Choroid plexus epithelial cell (primary cell): ENCODE results near the gene SSBP2.

Experiments
- DNase-seq: peaks from one replicate; pipeline ENCODE4 v3.0.0-alpha.2; 2010; ENCODE audit warnings: low read depth
- H3K4me3 ChIP-seq: 2 replicates; pipeline ENCODE4 v1.5.1; 2011; ENCODE audit warnings: low read depth, mild to moderate bottlenecking, control low read depth, low read length, moderate library complexity
- TF ChIP-seq, protein P1 (sequence below): conservative IDR thresholded peaks from 2 replicates; pipeline ENCODE4 v1.5.1; 2011; ENCODE audit warnings: low read depth, mild to moderate bottlenecking, control low read depth, inconsistent platforms, low read length, moderate library complexity

SSBP2 gene

DNA sequence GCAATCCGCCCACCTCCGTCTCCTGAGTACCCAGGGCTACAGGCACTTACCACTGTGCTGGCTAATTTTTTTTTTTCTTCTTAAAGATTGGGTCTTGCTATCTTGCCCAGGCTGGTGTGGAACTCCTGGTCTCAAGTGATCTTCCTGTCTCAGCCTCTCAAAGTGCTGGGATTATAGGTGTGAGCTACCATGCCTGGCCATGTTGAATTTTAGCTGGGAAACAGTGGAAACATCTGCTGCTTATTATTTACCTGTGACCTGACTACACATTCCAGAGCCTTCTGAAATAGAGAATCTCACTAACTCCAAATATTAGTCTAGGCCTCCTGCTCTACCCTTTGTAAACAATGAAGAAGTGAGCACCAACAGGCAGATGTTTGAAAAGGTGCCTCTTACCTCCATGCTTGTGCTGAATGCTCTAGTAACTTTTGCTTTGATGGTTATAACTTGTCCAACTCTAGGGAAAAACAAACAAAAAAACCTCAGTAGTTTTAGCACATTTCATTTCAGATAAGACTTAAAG, 379.5 kb downstream of the SSBP2 start:
- TF ChIP-seq, protein P1, sequence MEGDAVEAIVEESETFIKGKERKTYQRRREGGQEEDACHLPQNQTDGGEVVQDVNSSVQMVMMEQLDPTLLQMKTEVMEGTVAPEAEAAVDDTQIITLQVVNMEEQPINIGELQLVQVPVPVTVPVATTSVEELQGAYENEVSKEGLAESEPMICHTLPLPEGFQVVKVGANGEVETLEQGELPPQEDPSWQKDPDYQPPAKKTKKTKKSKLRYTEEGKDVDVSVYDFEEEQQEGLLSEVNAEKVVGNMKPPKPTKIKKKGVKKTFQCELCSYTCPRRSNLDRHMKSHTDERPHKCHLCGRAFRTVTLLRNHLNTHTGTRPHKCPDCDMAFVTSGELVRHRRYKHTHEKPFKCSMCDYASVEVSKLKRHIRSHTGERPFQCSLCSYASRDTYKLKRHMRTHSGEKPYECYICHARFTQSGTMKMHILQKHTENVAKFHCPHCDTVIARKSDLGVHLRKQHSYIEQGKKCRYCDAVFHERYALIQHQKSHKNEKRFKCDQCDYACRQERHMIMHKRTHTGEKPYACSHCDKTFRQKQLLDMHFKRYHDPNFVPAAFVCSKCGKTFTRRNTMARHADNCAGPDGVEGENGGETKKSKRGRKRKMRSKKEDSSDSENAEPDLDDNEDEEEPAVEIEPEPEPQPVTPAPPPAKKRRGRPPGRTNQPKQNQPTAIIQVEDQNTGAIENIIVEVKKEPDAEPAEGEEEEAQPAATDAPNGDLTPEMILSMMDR: no peak
- no peak overlapping the region for H3K4me3 ChIP-seq
- DNase-seq: no peak

DNA sequence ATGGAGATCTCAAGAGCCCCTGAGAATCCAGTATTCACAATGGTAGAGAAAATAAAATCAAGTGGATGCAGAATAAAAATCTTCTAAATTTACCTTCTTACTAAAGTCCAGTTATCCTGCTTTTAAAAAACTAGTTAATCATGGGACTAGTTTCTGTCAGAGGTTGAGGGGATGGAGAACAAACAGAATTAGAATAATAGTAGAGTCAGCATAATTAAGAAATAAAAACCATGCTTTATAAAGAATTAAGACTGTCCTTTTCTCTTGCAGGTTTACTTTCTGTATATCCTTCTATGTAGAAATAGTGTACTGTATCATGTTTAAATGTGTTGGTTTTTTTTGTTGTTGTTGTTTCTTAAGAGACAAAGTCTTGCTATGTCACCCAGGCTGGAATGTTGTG, 380.0 kb downstream of the SSBP2 start:
- no peak for DNase-seq
- TF ChIP-seq, protein P1: no peak
- H3K4me3 ChIP-seq: no peak overlapping the region

DNA sequence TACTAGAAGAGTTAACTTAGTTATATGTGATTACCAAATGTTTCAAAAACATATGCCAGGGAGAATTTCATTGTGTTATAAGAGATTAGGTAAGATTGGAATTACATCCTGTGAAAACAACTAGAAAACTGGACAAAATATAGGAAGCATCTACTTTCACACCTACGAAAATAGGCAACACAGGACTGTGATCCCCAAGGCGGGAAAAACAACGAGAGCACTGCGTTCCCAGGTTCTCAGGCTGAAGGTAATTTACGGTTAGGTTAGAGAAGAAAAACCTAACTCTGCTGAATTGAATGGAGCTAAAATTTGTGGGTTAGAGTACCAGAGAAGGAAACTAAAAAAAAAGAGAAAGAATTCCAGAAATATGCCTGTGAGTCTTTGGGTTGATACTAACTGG, 385.4 kb downstream of the SSBP2 start:
- H3K4me3 ChIP-seq: no peak overlapping the region
- TF ChIP-seq, protein P1: no peak

GRCh38 chr5:81363093-81363871, 387.6 kb downstream of the SSBP2 start:
- no peak overlapping the region for H3K4me3 ChIP-seq
- TF ChIP-seq, protein P1: no peak
- DNase-seq: no peak

More for the DNA sequence above, 385.4 kb downstream of the SSBP2 start:
- DNase-seq: no peak
